ENCODE data around the gene CLASP1. TPM values are rescaled to one million over a fixed set of nuclear protein-coding genes. Genes with fewer than 3 reads are reported as not detected.

Gene CLASP1
- total RNA-seq, 1 experiment from 2014 or later, result 45.9 TPM

- H3K14ac ChIP-seq (ENCODE audit: insufficient read depth, low read length), result no peak overlapping the region
- no peaks in the 10 kb centered on the region for H3K9me3 ChIP-seq (ENCODE audit: control insufficient read depth, low read depth, low read length)
- H2BK120ac ChIP-seq (ENCODE audit: low read depth, low read length, poor library complexity, severe bottlenecking), result no peak overlapping the region
- no peaks in the 10 kb centered on the region for H3K23me2 ChIP-seq (ENCODE audit: insufficient read length, low read depth, low read length, poor library complexity, severe bottlenecking)
- H3T11ph ChIP-seq (ENCODE audit: low read length), result no peak overlapping the region
- no peak overlapping the region for H3K9ac ChIP-seq (ENCODE audit: extremely low read depth, insufficient read length, low read length)
- H3K4me2 ChIP-seq (ENCODE audit: insufficient read depth, insufficient read length, low read length), result no peak overlapping the region
- no peak overlapping the region for H3K18ac ChIP-seq (ENCODE audit: insufficient read length, low read depth, low read length)
- no peak overlapping the region for H3K56ac ChIP-seq (ENCODE audit: insufficient read length, low read depth, low read length)
- H2BK5ac ChIP-seq (ENCODE audit: insufficient read length, low read length), result no peak overlapping the region
- no peaks in the 10 kb centered on the region for H3K79me2 ChIP-seq (ENCODE audit: insufficient read depth, low read length)
- H3K23ac ChIP-seq (ENCODE audit: insufficient read length, low read depth, low read length), result no peak overlapping the region
- Mint-ChIP-seq H3K36me3 (ENCODE audit: insufficient read depth in 1 of 3, low read depth in 3 of 3) (peaks cover 11 to 54% (median 51%) of the 10 kb centered on the region in 3 experiments; a peak in 6 of 7 replicates), H3K27me3 (ENCODE audit: low read depth) (no peaks in the 10 kb centered on the region), H3K27ac (no peak overlapping the region), H3K4me1 (no peaks in the 10 kb centered on the region), H3K4me3 (no peak overlapping the region), H3K9me3 (no peaks in the 10 kb centered on the region)
- TF ChIP-seq, protein P1, sequence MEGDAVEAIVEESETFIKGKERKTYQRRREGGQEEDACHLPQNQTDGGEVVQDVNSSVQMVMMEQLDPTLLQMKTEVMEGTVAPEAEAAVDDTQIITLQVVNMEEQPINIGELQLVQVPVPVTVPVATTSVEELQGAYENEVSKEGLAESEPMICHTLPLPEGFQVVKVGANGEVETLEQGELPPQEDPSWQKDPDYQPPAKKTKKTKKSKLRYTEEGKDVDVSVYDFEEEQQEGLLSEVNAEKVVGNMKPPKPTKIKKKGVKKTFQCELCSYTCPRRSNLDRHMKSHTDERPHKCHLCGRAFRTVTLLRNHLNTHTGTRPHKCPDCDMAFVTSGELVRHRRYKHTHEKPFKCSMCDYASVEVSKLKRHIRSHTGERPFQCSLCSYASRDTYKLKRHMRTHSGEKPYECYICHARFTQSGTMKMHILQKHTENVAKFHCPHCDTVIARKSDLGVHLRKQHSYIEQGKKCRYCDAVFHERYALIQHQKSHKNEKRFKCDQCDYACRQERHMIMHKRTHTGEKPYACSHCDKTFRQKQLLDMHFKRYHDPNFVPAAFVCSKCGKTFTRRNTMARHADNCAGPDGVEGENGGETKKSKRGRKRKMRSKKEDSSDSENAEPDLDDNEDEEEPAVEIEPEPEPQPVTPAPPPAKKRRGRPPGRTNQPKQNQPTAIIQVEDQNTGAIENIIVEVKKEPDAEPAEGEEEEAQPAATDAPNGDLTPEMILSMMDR (conservative IDR thresholded peaks at IDR 0.05), result no peak
- H2BK20ac ChIP-seq (ENCODE audit: low read depth, low read length, poor library complexity, severe bottlenecking), result no peak overlapping the region
- no peak overlapping the region for H2BK12ac ChIP-seq (ENCODE audit: insufficient read length, low read depth, low read length)
- H4K20me1 ChIP-seq (ENCODE audit: control insufficient read depth, insufficient read depth, insufficient read length), result no peaks in the 10 kb centered on the region
- no peak overlapping the region for H2AK5ac ChIP-seq (ENCODE audit: insufficient read length, low read length)
- WGBS (ENCODE audit: extremely low coverage, insufficient read length, low lambda C conversion rate), result no CpG with 5 or more reads among the region's 5 CpGs
- no peak overlapping the region for H3K4ac ChIP-seq (ENCODE audit: low read depth, low read length)
- H4K5ac ChIP-seq (ENCODE audit: insufficient read length, low read depth, low read length), result no peak overlapping the region
- H2AFZ ChIP-seq (ENCODE audit: low read length), result no peak overlapping the region
- no peak for DNase-seq
- H4K8ac ChIP-seq (replicated peaks; ENCODE audit: insufficient read length, low read depth, low read length), result no peak overlapping the region
- no peak overlapping the region for H4K91ac ChIP-seq (ENCODE audit: insufficient read length, low read depth, low read length)
- no peak overlapping the region for H2BK15ac ChIP-seq (ENCODE audit: low read depth, low read length)
- no peaks in the 10 kb centered on the region for H3K4me1 ChIP-seq (ENCODE audit: insufficient read depth, low read length)
- H3K27me3 ChIP-seq (ENCODE audit: insufficient read depth, low read length), result no peaks in the 10 kb centered on the region
- no peak overlapping the region for H3K27ac ChIP-seq (ENCODE audit: insufficient read length, low read depth, low read length)
- H3K79me1 ChIP-seq (ENCODE audit: insufficient read depth, low read depth, low read length, poor library complexity, severe bottlenecking), result no peaks in the 10 kb centered on the region
Measured at GRCh38 chr2:121400201-121400600, 249.1 kb downstream of the CLASP1 start.

Data from H9 (cell line).